Lower lobe of right lung (tissue), 2 donors: ENCODE data around the gene SH3RF1. TPM values are rescaled to one million over a fixed set of nuclear protein-coding genes. Genes with fewer than 3 reads are reported as not detected.

Source experiments
- ATAC-seq, 2 donors: fragments of 200-7000 bp; cut with Tn5 transposase; one replicate each; pipeline ENCODE4 v1.9.1; 2020 to 2022; ENCODE audit warnings: mild to moderate bottlenecking in 2 of 2, moderate library complexity in 2 of 2
- DNase-seq: peaks from one replicate; pipeline ENCODE4 v3.0.0-alpha.2; 2020
- H3K27ac ChIP-seq: fragments of 200-600 bp; one replicate; pipeline ENCODE4 v1.8.0; 2022
- H3K27me3 ChIP-seq: fragments of 200-600 bp; one replicate; pipeline ENCODE4 v1.8.0; 2022; ENCODE audit warnings: low read depth
- H3K36me3 ChIP-seq: fragments of 200-600 bp; one replicate; pipeline ENCODE4 v1.8.0; 2022; ENCODE audit warnings: mild to moderate bottlenecking
- H3K4me1 ChIP-seq: fragments of 200-600 bp; one replicate; pipeline ENCODE4 v1.8.0; 2022
- H3K4me3 ChIP-seq: fragments of 200-600 bp; one replicate; pipeline ENCODE4 v1.8.0; 2022; ENCODE audit warnings: mild to moderate bottlenecking
- H3K9me3 ChIP-seq: fragments of 200-600 bp; one replicate; pipeline ENCODE4 v1.8.0; 2022
- CTCF ChIP-seq: fragments of 200-600 bp; IDR thresholded peaks from one replicate; pipeline ENCODE4 v1.8.0; 2022; ENCODE audit warnings: antibody characterized with exemption, mild to moderate bottlenecking
- intact Hi-C: fragments of 100-400 bp; cut with DNase I; formaldehyde crosslinking; loops from one replicate; pipeline ENCODE4 v1.11.0; 2022
- total RNA-seq: library from RNA; stranded (reverse); fragmentation: NEBNext Ultra II Directional; extraction: Animal tissue kit (Norgen Biotek cat#: 25700); gene quantifications from one replicate; pipeline ENCODE4 v1.2.1, GENCODE V29; 2021
- donor health status: DM: no; HTN: yes; CAD: no; lungs with severe emphysema.

SH3RF1 gene
- total RNA-seq, 1 donor from 2014 or later = 34.2 TPM

GRCh38 chr4:169139021-169139420 lies 131.7 kb downstream of the SH3RF1 start:
- no peak for ATAC-seq
- H3K4me1 ChIP-seq = peaks cover 18% of the 10 kb centered on the region
- intact Hi-C loops = no loop called here

DNA sequence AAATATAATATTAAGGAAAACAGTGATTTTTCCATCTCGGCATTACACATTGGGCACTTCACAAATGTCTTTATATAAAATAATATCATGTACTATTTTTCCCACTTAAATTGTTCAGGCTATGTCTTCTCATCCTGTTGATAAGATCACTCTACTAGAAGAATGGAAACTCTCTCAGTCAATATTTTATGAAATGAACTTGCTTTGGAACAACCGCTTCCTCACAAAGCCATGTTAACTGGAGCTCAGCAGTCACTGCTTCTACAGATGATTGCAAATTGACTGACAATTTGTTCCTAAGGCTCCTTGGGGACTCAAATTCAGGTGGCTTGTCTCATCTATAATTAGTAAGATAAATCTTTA lies 133.2 kb downstream of the SH3RF1 start:
- H3K4me1 ChIP-seq = peaks cover 18% of the 10 kb centered on the region
- TF ChIP-seq CTCF = no peak
- no peak overlapping the region for H3K27ac ChIP-seq
- no peak for ATAC-seq
- peaks cover 12% of the 10 kb centered on the region for H3K36me3 ChIP-seq
- H3K9me3 ChIP-seq = no peaks in the 10 kb centered on the region
- DNase-seq = no peak
- intact Hi-C loops = no loop called here
- no peak overlapping the region for H3K4me3 ChIP-seq
- no peaks in the 10 kb centered on the region for H3K27me3 ChIP-seq

More at GRCh38 chr4:169139021-169139420, 131.7 kb downstream of the SH3RF1 start:
- peaks cover 12% of the 10 kb centered on the region for H3K36me3 ChIP-seq
- DNase-seq = no peak
- H3K9me3 ChIP-seq = no peaks in the 10 kb centered on the region
- H3K27ac ChIP-seq = no peak overlapping the region
- no peak overlapping the region for H3K4me3 ChIP-seq
- no peak for TF ChIP-seq CTCF
- no peaks in the 10 kb centered on the region for H3K27me3 ChIP-seq

DNA sequence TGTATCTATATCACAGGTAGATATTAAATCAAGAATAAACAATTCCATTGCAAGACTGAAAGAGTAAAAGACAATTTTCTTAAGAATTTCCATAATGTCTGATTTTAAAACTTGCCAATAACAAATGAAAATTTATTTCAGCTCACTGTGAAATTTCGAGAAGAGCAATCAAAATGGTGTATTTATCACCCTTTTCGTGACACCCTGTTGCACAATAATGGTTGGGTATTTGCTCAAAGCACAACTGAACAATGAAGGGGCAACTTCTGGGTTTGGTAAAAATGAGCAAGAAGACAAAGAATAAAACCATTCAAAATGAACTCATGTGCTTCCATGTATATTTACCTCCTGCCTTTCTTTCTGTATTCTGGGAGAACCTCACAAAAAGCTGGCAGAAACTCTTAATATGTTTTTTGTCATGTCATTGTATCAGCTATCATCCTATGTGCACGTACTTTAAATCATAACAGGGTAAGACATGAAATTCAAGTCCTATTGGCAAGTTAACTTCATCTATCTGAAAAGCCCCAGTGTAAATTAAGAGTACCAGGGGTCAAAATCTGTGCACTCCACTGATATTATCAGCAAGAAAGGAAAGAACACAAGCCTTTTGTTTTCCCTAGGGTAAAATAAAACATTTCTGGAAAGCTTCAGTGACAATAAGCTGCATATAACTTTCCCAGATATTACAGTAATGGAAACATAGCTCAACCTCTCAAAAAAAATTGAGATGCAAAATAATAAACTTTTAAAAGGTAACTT lies 133.8 kb downstream of the SH3RF1 start:
- H3K36me3 ChIP-seq = peaks cover 15% of the 10 kb centered on the region
- peaks cover 18% of the 10 kb centered on the region for H3K4me1 ChIP-seq
- H3K4me3 ChIP-seq = no peak overlapping the region
- intact Hi-C loops = no loop called here
- ATAC-seq (no peak), DNase-seq (no peak)
- no peaks in the 10 kb centered on the region for H3K9me3 ChIP-seq
- no peak for TF ChIP-seq CTCF
- no peak overlapping the region for H3K27ac ChIP-seq
- H3K27me3 ChIP-seq = no peaks in the 10 kb centered on the region

GRCh38 chr4:169136330-169136729 lies 134.4 kb downstream of the SH3RF1 start:
- Histone ChIP-seq H3K4me3 (no peak overlapping the region), H3K36me3 (peaks cover 21% of the 10 kb centered on the region), H3K27ac (no peak overlapping the region), H3K27me3 (no peaks in the 10 kb centered on the region), H3K4me1 (peaks cover 18% of the 10 kb centered on the region), H3K9me3 (no peaks in the 10 kb centered on the region)
- no peak for ATAC-seq
- no peak for TF ChIP-seq CTCF
- intact Hi-C loops = no loop called here
- DNase-seq = no peak

- intact Hi-C loops = no loop called here
Observed at GRCh38 chr4:169135776-169136175, 135.0 kb downstream of the SH3RF1 start.

More at GRCh38 chr4:169135776-169136175, 135.0 kb downstream of the SH3RF1 start:
- no peak for TF ChIP-seq CTCF
- H3K9me3 ChIP-seq = no peaks in the 10 kb centered on the region
- H3K36me3 ChIP-seq = peaks cover 26% of the 10 kb centered on the region
- no peak overlapping the region for H3K4me3 ChIP-seq
- peaks cover 18% of the 10 kb centered on the region for H3K4me1 ChIP-seq
- ATAC-seq (no peak), DNase-seq (no peak)
- H3K27ac ChIP-seq = no peak overlapping the region
- no peaks in the 10 kb centered on the region for H3K27me3 ChIP-seq
